ENCODE measurements around the gene RHEX. TPM values are rescaled to one million over a fixed set of nuclear protein-coding genes. Genes with fewer than 3 reads are reported as not detected.

RHEX gene
- total and polyA plus RNA-seq, 2 donors (not counting 1 experiment from before 2014, with no cell fraction given), result not detected

GRCh38 chr1:206058927-206059292 is 5.9 kb downstream of the RHEX start:
- H3K36me3 ChIP-seq (ENCODE audit: control insufficient read depth, insufficient read depth, low read length), result no peaks in the 10 kb centered on the region
- no peak overlapping the region for H3K27ac ChIP-seq (ENCODE audit: insufficient read depth, low read length)
- no peaks in the 10 kb centered on the region for H3K79me2 ChIP-seq (ENCODE audit: control insufficient read depth, insufficient read depth, low read length)
- no peaks in the 10 kb centered on the region for H4K20me1 ChIP-seq (ENCODE audit: control insufficient read depth, extremely low read depth, insufficient read depth, low read length)
- no peak for DNase-seq (ENCODE audit: low read depth in 2 of 2)
- H3K4me2 ChIP-seq (ENCODE audit: extremely low read depth, insufficient read depth, low read length), result no peak overlapping the region
- no peak overlapping the region for H2AFZ ChIP-seq (ENCODE audit: low read length)
- H3K4me1 ChIP-seq (ENCODE audit: control insufficient read depth, extremely low read depth, insufficient read depth, low read length), result no peaks in the 10 kb centered on the region
- H3K9me3 ChIP-seq (ENCODE audit: control insufficient read depth, insufficient read depth, low read depth, low read length), result no peaks in the 10 kb centered on the region
- H3K4me3 ChIP-seq (replicated peaks in 1 of 4; ENCODE audit: control extremely low read depth in 1 of 4, insufficient read depth in 1 of 4, low read depth in 3 of 4, low read length in 4 of 4), result no peak overlapping the region
- H3K27me3 ChIP-seq (ENCODE audit: control insufficient read depth, insufficient read depth, low read length), result peaks cover 8% of the 10 kb centered on the region
- TF ChIP-seq EZH2 (IDR thresholded peaks at IDR 0.05; ENCODE audit: low read length, missing control alignments), result no peak
- TF ChIP-seq CTCF (conservative IDR thresholded peaks at IDR 0.05 in 1 of 2, IDR thresholded peaks at IDR 0.05 in 1 of 2; ENCODE audit: low read depth in 1 of 2, low read length in 2 of 2), result no peak
- H3K9ac ChIP-seq (ENCODE audit: insufficient read depth, low read length), result no peak overlapping the region

GRCh38 chr1:206059355-206059915 is 6.5 kb downstream of the RHEX start:
- Histone ChIP-seq H3K9me3 (ENCODE audit: control insufficient read depth, insufficient read depth, low read depth, low read length) (no peaks in the 10 kb centered on the region), H4K20me1 (ENCODE audit: control insufficient read depth, extremely low read depth, insufficient read depth, low read length) (no peaks in the 10 kb centered on the region), H3K9ac (ENCODE audit: insufficient read depth, low read length) (no peak overlapping the region), H3K27me3 (ENCODE audit: control insufficient read depth, insufficient read depth, low read length) (peaks cover 8% of the 10 kb centered on the region), H3K4me2 (ENCODE audit: extremely low read depth, insufficient read depth, low read length) (no peak overlapping the region), H3K79me2 (ENCODE audit: control insufficient read depth, insufficient read depth, low read length) (no peaks in the 10 kb centered on the region), H2AFZ (ENCODE audit: low read length) (no peak overlapping the region), H3K36me3 (ENCODE audit: control insufficient read depth, insufficient read depth, low read length) (no peaks in the 10 kb centered on the region), H3K4me1 (ENCODE audit: control insufficient read depth, extremely low read depth, insufficient read depth, low read length) (no peaks in the 10 kb centered on the region), H3K4me3 (replicated peaks in 1 of 4; ENCODE audit: control extremely low read depth in 1 of 4, insufficient read depth in 1 of 4, low read depth in 3 of 4, low read length in 4 of 4) (no peak overlapping the region), H3K27ac (ENCODE audit: insufficient read depth, low read length) (no peak overlapping the region)
- TF ChIP-seq EZH2 (IDR thresholded peaks at IDR 0.05; ENCODE audit: low read length, missing control alignments) (no peak), CTCF (conservative IDR thresholded peaks at IDR 0.05 in 1 of 2, IDR thresholded peaks at IDR 0.05 in 1 of 2; ENCODE audit: low read depth in 1 of 2, low read length in 2 of 2) (no peak)
- DNase-seq (ENCODE audit: low read depth in 2 of 2), result no peak

DNA sequence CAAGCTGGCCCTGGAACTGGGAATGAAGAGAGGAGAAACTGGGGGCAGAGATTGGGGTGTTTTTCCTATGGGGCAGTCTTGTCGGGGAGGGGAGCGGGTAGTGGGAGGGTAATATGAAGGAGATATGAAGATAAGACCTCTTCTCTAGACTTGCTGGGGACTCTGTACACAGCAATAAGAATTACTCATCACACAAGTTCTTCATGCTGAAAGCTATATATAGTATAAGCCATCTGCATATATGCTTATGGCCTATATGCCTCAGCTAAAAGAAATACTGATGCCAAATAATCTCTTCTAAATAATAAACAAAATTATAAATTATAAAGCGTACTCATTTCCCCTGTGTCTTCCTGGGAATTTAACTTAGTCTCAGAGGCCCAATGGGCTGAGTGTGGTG is 7.9 kb downstream of the RHEX start:
- H3K36me3 ChIP-seq (ENCODE audit: control insufficient read depth, insufficient read depth, low read length), result no peaks in the 10 kb centered on the region
- H4K20me1 ChIP-seq (ENCODE audit: control insufficient read depth, extremely low read depth, insufficient read depth, low read length), result no peaks in the 10 kb centered on the region
- DNase-seq (ENCODE audit: low read depth in 2 of 2), result no peak
- no peak for TF ChIP-seq CTCF (conservative IDR thresholded peaks at IDR 0.05 in 1 of 2, IDR thresholded peaks at IDR 0.05 in 1 of 2; ENCODE audit: low read depth in 1 of 2, low read length in 2 of 2)
- no peak for TF ChIP-seq EZH2 (IDR thresholded peaks at IDR 0.05; ENCODE audit: low read length, missing control alignments)
- peaks cover 8% of the 10 kb centered on the region for H3K27me3 ChIP-seq (ENCODE audit: control insufficient read depth, insufficient read depth, low read length)
- H3K9me3 ChIP-seq (ENCODE audit: control insufficient read depth, insufficient read depth, low read depth, low read length), result no peaks in the 10 kb centered on the region
- no peak overlapping the region for H3K4me3 ChIP-seq (replicated peaks in 1 of 4; ENCODE audit: control extremely low read depth in 1 of 4, insufficient read depth in 1 of 4, low read depth in 3 of 4, low read length in 4 of 4)
- H3K27ac ChIP-seq (ENCODE audit: insufficient read depth, low read length), result no peak overlapping the region
- no peak overlapping the region for H3K9ac ChIP-seq (ENCODE audit: insufficient read depth, low read length)
- H2AFZ ChIP-seq (ENCODE audit: low read length), result no peak overlapping the region
- no peaks in the 10 kb centered on the region for H3K79me2 ChIP-seq (ENCODE audit: control insufficient read depth, insufficient read depth, low read length)
- no peak overlapping the region for H3K4me2 ChIP-seq (ENCODE audit: extremely low read depth, insufficient read depth, low read length)
- no peaks in the 10 kb centered on the region for H3K4me1 ChIP-seq (ENCODE audit: control insufficient read depth, extremely low read depth, insufficient read depth, low read length)
